Calu3 (cell line): Measurements from ENCODE around the gene PPL. TPM values are rescaled to one million over a fixed set of nuclear protein-coding genes. Genes with fewer than 3 reads are reported as not detected.

Source experiments
- BruUV-seq: library from RNA; stranded (reverse); fragments of 400-500 nt; replicated peaks from 2 replicates; lab custom pipeline; 2021; lab: Mats Ljungman, UMichigan
- CTCF ChIA-PET: fragments of 300-600 bp; sonication (Branson Sonifier 250); formaldehyde crosslinking; loops from one replicate; lab custom pipeline; 2022; ENCODE audit warnings: antibody characterized with exemption; lab: Charles Lee
- DNase-seq: peaks from one replicate; pipeline ENCODE4 v3.0.0; 2022
- H3K27ac Mint-ChIP-seq: one replicate; pipeline ENCODE4 v1.8.0; 2022; ENCODE audit warnings: mixed read lengths; ENCODE audit not compliant: unreplicated experiment
- H3K27me3 Mint-ChIP-seq: one replicate; pipeline ENCODE4 v1.8.0; 2022; ENCODE audit warnings: mixed read lengths; ENCODE audit not compliant: unreplicated experiment
- H3K36me3 Mint-ChIP-seq: one replicate; pipeline ENCODE4 v1.8.0; 2022; ENCODE audit warnings: mild to moderate bottlenecking, moderate library complexity, mixed read lengths; ENCODE audit not compliant: insufficient read depth, unreplicated experiment
- H3K4me1 Mint-ChIP-seq: one replicate; pipeline ENCODE4 v1.8.0; 2022; ENCODE audit warnings: mild to moderate bottlenecking, low read depth, mixed read lengths; ENCODE audit not compliant: unreplicated experiment
- H3K4me3 Mint-ChIP-seq: one replicate; pipeline ENCODE4 v1.8.0; 2022; ENCODE audit warnings: mild to moderate bottlenecking, low read depth, moderate library complexity, mixed read lengths; ENCODE audit not compliant: unreplicated experiment
- H3K9me3 Mint-ChIP-seq: one replicate; pipeline ENCODE4 v1.8.0; 2022; ENCODE audit warnings: low read depth, mixed read lengths; ENCODE audit not compliant: unreplicated experiment
- intact Hi-C: fragments of 100-400 bp; cut with micrococcal nuclease; formaldehyde crosslinking; loops from one replicate; pipeline ENCODE4 v1.10.0; 2022; ENCODE audit not compliant: unreplicated experiment
- total RNA-seq: library from RNA; stranded (reverse); gene quantifications from 2 replicates; pipeline ENCODE4 v1.2.3, GENCODE V29; 2022
- TF ChIP-seq, protein P1 (sequence below): fragments of 200-600 bp; IDR thresholded peaks from one replicate; pipeline ENCODE4 v1.8.0; 2022; ENCODE audit warnings: antibody characterized with exemption; ENCODE audit not compliant: unreplicated experiment

PPL gene
- total RNA-seq, 1 experiment from 2014 or later, result 75.0 TPM

DNA sequence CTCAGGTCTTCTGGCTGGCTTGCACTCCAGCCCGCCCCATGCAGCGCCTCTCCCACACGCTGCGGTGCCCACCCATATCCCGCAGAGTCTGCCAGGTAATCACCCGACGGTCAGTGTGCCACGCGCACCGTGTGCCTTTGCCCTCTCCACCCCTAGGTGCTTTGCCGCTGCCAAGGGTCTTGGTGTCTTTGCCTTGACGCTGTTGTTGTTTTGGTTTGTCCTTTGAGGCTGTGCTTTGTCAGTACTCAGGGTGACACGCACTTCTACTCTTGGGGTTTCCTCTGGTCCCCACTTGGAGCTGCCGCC lies 59.6 kb downstream of the PPL start:
- Mint-ChIP-seq H3K4me3 (no peak overlapping the region), H3K4me1 (peaks cover 20% of the 10 kb centered on the region), H3K27me3 (no peaks in the 10 kb centered on the region), H3K36me3 (peaks cover 77% of the 10 kb centered on the region), H3K27ac (no peak overlapping the region), H3K9me3 (no peaks in the 10 kb centered on the region)
- CTCF ChIA-PET, result no interaction called here
- intact Hi-C loops, result no loop called here
- TF ChIP-seq, protein P1, sequence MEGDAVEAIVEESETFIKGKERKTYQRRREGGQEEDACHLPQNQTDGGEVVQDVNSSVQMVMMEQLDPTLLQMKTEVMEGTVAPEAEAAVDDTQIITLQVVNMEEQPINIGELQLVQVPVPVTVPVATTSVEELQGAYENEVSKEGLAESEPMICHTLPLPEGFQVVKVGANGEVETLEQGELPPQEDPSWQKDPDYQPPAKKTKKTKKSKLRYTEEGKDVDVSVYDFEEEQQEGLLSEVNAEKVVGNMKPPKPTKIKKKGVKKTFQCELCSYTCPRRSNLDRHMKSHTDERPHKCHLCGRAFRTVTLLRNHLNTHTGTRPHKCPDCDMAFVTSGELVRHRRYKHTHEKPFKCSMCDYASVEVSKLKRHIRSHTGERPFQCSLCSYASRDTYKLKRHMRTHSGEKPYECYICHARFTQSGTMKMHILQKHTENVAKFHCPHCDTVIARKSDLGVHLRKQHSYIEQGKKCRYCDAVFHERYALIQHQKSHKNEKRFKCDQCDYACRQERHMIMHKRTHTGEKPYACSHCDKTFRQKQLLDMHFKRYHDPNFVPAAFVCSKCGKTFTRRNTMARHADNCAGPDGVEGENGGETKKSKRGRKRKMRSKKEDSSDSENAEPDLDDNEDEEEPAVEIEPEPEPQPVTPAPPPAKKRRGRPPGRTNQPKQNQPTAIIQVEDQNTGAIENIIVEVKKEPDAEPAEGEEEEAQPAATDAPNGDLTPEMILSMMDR, result no peak
- DNase-seq, result no peak
- BruUV-seq, result no TSS peak

DNA sequence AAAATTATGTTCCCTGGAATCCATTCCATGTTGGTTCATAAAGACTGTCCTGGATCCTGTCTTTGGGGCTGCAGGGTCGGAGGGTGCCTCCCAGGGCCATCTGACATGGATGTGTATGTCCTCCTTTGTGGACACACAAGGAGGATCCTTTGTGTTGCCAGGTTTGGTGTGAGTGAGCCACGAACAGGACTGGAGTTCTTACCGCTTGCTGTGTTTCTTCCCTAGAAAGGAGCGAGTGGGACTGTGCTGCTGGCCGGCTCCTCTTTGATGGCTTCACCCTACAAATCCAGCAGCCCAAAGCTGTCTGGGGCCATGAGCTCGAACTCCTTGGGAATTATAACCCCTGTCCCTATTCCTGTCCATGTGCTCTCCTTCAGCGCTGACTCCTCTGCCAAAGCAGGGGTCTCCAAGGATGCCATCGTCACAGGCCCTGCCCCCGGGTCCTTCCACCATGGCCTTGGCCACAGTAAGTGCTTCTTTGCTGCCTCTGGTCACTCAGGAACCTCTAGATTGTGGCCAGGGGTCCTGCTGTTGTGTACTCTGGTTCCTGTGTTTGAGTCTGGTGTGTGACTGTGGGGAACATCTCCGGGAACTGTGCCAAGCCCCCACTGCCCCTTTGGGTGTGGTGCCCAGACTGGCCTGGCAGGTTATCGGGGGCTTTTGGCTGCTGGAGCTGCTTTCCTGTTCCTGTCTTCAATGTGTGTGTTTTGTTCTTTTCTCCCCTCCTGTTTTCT lies 60.1 kb downstream of the PPL start:
- intact Hi-C loops, result no loop called here
- no peaks in the 10 kb centered on the region for H3K9me3 Mint-ChIP-seq
- H3K36me3 Mint-ChIP-seq, result peaks cover 76% of the 10 kb centered on the region
- TF ChIP-seq, protein P1, result no peak
- DNase-seq, result no peak
- no peaks in the 10 kb centered on the region for H3K27me3 Mint-ChIP-seq
- no peak overlapping the region for H3K4me3 Mint-ChIP-seq
- CTCF ChIA-PET, result no interaction called here
- H3K27ac Mint-ChIP-seq, result no peak overlapping the region
- H3K4me1 Mint-ChIP-seq, result peaks cover 15% of the 10 kb centered on the region
- no TSS peak for BruUV-seq

DNA sequence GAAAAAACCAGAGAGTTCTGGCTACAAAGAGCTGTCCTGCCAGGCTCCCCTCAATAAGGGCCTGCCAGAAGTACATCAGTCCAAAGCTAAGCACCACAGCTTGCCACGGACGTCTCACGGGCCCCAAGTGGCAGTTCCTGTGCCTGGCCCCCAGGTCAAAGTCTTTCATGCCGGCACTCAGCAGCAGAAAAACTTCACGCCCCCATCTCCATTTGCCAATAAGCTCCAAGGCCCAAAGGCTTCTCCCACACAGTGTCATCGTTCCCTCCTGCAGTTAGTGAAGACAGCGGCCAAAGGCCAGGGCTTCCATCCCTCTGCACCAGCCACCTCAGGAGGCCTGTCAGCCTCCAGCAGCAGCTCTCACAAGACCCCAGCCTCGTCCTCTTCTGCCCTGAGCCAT lies 62.3 kb downstream of the PPL start:
- no peaks in the 10 kb centered on the region for H3K9me3 Mint-ChIP-seq
- H3K4me1 Mint-ChIP-seq, result peaks cover 19% of the 10 kb centered on the region
- TF ChIP-seq, protein P1, result no peak
- no peaks in the 10 kb centered on the region for H3K27me3 Mint-ChIP-seq
- H3K4me3 Mint-ChIP-seq, result no peak overlapping the region
- H3K27ac Mint-ChIP-seq, result peak overlapping the region; percentile 70
- intact Hi-C loops, result no loop called here
- H3K36me3 Mint-ChIP-seq, result peaks cover 70% of the 10 kb centered on the region
- BruUV-seq, result TSS peak; percentile 14
- CTCF ChIA-PET, result no interaction called here
- DNase-seq, result no peak

DNA sequence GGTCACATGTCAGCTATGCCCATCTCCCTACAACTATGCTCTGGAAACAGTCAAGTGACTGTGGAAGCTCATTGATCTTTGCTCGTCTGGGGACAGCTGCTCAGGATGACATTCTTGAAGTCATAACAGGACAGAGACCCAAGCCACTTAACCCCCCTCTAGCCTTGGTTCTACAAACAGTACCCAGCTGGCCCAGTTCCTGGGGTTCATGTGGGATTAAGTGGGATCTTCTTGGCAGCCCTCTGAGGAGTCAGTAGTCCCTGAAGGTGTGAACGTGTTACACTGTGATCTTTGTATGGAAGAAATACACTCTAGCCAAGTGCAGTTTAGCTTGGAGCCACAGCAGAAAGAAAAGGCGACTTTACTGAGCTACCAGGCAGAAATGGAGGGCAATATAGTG lies 63.9 kb downstream of the PPL start:
- Mint-ChIP-seq H3K4me1 (peaks cover 35% of the 10 kb centered on the region), H3K27ac (no peak overlapping the region), H3K4me3 (no peak overlapping the region), H3K36me3 (peaks cover 66% of the 10 kb centered on the region), H3K27me3 (no peaks in the 10 kb centered on the region), H3K9me3 (no peaks in the 10 kb centered on the region)
- DNase-seq, result no peak
- no TSS peak for BruUV-seq
- CTCF ChIA-PET, result no interaction called here
- intact Hi-C loops, result no loop called here
- TF ChIP-seq, protein P1, result no peak
